ENCODE measurements around the gene CNTN4.

DNA sequence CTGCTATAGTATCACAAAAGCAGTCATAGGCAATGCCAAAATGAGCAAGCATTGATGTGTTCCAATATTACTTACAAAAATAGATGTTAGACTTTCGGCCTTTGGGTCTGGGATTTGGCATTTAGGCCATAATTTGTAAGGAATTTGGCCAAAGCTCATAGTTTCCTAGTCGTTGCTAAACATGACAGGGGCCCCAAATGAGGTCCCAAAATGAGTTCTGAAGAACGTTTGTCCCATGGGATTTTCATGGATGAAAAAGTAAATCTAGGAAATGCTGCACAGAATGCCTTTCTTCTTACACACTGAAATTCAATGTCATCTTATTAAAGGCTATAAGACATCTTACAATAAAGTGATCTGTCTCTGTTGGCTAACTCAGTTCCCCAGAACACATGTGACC, 456.0 kb downstream of the CNTN4 start:
- TF ChIP-seq POLR2A (IDR thresholded peaks at IDR 0.05) (no peak), EP300 (IDR thresholded peaks at IDR 0.05) (no peak)
- TF ChIP-seq, protein P1, sequence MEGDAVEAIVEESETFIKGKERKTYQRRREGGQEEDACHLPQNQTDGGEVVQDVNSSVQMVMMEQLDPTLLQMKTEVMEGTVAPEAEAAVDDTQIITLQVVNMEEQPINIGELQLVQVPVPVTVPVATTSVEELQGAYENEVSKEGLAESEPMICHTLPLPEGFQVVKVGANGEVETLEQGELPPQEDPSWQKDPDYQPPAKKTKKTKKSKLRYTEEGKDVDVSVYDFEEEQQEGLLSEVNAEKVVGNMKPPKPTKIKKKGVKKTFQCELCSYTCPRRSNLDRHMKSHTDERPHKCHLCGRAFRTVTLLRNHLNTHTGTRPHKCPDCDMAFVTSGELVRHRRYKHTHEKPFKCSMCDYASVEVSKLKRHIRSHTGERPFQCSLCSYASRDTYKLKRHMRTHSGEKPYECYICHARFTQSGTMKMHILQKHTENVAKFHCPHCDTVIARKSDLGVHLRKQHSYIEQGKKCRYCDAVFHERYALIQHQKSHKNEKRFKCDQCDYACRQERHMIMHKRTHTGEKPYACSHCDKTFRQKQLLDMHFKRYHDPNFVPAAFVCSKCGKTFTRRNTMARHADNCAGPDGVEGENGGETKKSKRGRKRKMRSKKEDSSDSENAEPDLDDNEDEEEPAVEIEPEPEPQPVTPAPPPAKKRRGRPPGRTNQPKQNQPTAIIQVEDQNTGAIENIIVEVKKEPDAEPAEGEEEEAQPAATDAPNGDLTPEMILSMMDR (IDR thresholded peaks at IDR 0.05), result no peak

Measured in tibial nerve (tissue), 4 donors.